HG03139 (cell line): Measurements from ENCODE around the gene CGN.
A peak's percentile ranks its signal among the peaks of the same experiment; 100 is the strongest.

Experiments used
- ATAC-seq: cut with Tn5 transposase; IDR thresholded peaks from one replicate; pipeline ENCODE4 v1.9.1; 2021; ENCODE audit not compliant: unreplicated experiment

Gene CGN

GRCh38 chr1:151523326-151523725, 12.1 kb downstream of the CGN start:
- no peak for ATAC-seq

GRCh38 chr1:151524736-151525135, 13.5 kb downstream of the CGN start:
- ATAC-seq: no peak

GRCh38 chr1:151526735-151527525, 15.7 kb downstream of the CGN start:
- ATAC-seq: no peak

- no peak for ATAC-seq
Observed at GRCh38 chr1:151529211-151529702, 18.1 kb downstream of the CGN start.

GRCh38 chr1:151529781-151530180, 18.6 kb downstream of the CGN start:
- ATAC-seq: no peak

- no peak for ATAC-seq
Observed at GRCh38 chr1:151530461-151530860, 19.3 kb downstream of the CGN start.

GRCh38 chr1:151533870-151534269, 22.7 kb downstream of the CGN start:
- ATAC-seq: no peak

GRCh38 chr1:151534662-151535278, 23.6 kb downstream of the CGN start:
- no peak for ATAC-seq

- no peak for ATAC-seq
Observed at GRCh38 chr1:151535326-151536271, 24.4 kb downstream of the CGN start.

- no peak for ATAC-seq
Observed at GRCh38 chr1:151536499-151536898, 25.3 kb downstream of the CGN start.

- no peak for ATAC-seq
Observed at GRCh38 chr1:151537112-151537511, 25.9 kb downstream of the CGN start.

- peak; percentile 34 for ATAC-seq
Observed at GRCh38 chr1:151539321-151540020, 28.3 kb downstream of the CGN start.

GRCh38 chr1:151540021-151540981, 29.1 kb downstream of the CGN start, which contains the start of gene TUFT1:
Gene TUFT1, plus strand, starts transcription at chr1:151540309. Its CDS starts 58 bp downstream, at chr1:151540367.
- peak; percentile 92 for ATAC-seq

- ATAC-seq: no peak
Observed at GRCh38 chr1:151540982-151541377, 29.8 kb downstream of the CGN start.

- ATAC-seq: no peak
Observed at GRCh38 chr1:151541752-151542151, 30.6 kb downstream of the CGN start.

- no peak for ATAC-seq
Observed at GRCh38 chr1:151542710-151543129, 31.5 kb downstream of the CGN start.

- no peak for ATAC-seq
Observed at GRCh38 chr1:151545542-151545941, 34.4 kb downstream of the CGN start.

GRCh38 chr1:151546011-151546925, 35.1 kb downstream of the CGN start:
- ATAC-seq: no peak
